ENCODE data around the gene ALG9.

- TF ChIP-seq CTCF (IDR thresholded peaks at IDR 0.05) (peak; percentile 74 to 92 (median 88)), EP300 (IDR thresholded peaks at IDR 0.05) (peak in 1 of 2 donors; percentile 50)
Observed at GRCh38 chr11:111841370-111842053, 29.9 kb downstream of the ALG9 start.

Measured in tibial nerve (tissue), 4 donors.